Subcutaneous adipose tissue (tissue), 4 donors: ENCODE data around the gene KRT2. TPM values are rescaled to one million over a fixed set of nuclear protein-coding genes. Genes with fewer than 3 reads are reported as not detected.

Experiments used
- total RNA-seq, 4 donors: library from RNA; depleted of rRNA; stranded (reverse); fragments of >200 nt; gene quantifications; one replicate each; pipeline ENCODE4 v1.1.0, GENCODE V29; 2016
- TF ChIP-seq, protein P1 (sequence below): fragments of 450-650 bp; IDR thresholded peaks from one replicate; pipeline ENCODE4 v1.5.1; 2016; ENCODE audit warnings: low read depth, mild to moderate bottlenecking, control low read depth, antibody characterized with exemption, moderate library complexity

The KRT2 gene
- total RNA-seq, 4 donors from 2014 or later, result not detected

DNA sequence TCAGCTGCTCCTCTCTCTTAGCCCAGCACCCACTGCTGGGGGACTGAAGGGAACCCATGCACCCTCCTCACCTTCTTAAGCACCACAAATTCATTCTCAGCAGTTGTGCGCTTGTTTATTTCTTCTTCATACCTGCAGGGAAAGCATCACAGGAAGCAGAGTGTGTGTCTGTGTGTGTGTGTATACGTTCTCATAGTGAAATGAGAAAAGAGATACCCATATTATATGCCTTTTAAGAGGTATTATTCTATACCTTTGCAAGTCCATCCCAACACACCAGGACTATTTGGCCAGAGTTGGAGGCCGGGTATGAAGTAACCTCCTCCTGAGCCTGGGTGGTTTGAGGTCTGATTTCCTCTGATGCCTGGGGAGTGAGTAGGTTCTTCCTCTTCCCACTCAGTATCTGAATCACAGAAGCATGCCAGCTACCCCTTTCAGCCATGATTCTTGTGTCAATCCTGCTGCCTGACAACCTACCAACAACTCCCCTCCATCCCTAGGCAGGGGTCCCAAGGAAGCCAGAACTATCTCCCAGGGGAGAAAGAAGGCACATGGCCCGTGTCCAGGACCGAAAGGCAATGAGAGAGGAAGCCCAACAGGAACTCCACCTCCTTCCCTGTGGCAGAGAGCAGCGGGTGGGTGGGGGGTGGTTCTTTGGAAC is 36.7 kb downstream of the KRT2 start:
- TF ChIP-seq, protein P1, sequence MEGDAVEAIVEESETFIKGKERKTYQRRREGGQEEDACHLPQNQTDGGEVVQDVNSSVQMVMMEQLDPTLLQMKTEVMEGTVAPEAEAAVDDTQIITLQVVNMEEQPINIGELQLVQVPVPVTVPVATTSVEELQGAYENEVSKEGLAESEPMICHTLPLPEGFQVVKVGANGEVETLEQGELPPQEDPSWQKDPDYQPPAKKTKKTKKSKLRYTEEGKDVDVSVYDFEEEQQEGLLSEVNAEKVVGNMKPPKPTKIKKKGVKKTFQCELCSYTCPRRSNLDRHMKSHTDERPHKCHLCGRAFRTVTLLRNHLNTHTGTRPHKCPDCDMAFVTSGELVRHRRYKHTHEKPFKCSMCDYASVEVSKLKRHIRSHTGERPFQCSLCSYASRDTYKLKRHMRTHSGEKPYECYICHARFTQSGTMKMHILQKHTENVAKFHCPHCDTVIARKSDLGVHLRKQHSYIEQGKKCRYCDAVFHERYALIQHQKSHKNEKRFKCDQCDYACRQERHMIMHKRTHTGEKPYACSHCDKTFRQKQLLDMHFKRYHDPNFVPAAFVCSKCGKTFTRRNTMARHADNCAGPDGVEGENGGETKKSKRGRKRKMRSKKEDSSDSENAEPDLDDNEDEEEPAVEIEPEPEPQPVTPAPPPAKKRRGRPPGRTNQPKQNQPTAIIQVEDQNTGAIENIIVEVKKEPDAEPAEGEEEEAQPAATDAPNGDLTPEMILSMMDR, result no peak

- TF ChIP-seq, protein P1, result no peak
These were observed 37.4 kb downstream of the KRT2 start for GRCh38 chr12:52614381-52615207.

DNA sequence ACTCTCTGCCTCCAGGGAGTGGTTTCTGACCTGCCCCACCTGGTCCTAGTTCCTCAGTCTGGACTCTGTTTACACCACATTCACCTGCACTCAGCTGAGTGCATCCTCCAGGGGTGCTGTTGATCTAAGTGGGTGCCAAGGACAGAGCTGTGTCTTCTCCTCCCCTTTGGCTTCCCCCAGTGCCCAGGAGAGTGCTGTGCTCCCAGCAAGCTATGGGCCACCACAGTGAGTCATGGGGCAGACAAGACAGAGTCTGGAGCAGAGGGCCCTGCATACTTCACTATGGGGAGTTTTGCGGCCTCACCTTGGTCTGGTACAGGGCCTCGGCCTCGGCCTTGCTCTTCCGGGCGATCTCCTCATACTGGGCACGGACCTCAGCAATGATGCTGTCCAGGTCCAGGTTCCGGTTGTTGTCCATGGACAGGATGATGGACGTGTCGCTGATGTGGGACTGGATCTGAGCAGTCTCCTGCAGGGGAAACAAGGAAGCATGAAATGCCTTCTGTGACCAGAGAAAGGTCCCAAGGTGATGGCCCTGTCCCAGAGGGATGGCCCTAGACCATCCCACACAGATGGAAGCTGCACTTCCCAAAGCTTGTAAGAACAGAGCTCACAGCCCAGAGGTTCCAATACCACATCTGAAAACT is 38.5 kb downstream of the KRT2 start:
- TF ChIP-seq, protein P1, result no peak

GRCh38 chr12:52612431-52613383 is 39.3 kb downstream of the KRT2 start:
- TF ChIP-seq, protein P1, result no peak

DNA sequence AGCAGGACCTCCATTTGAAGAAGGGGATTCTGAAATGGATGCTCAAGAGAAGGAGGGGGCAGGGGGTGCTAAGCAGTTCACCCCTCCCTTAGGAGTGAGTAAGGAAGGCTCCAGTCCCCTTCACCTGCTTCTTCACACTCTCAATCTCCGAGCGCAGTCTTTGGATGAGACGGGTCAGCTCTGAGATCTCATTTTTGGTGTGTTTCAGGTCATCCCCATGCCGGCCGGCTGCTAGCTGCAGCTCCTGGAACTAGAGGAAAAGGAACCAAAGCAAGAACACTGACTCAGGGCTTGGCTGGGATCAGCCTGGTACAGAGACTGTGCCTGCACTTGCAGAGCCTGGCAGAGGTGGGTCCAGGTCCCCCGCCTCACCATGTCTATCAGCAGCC is 40.9 kb downstream of the KRT2 start:
- TF ChIP-seq, protein P1, result no peak

GRCh38 chr12:52608826-52609630 is 43.0 kb downstream of the KRT2 start:
- TF ChIP-seq, protein P1, result no peak
